ENCODE results near the gene GJC2.

The GJC2 gene

DNA sequence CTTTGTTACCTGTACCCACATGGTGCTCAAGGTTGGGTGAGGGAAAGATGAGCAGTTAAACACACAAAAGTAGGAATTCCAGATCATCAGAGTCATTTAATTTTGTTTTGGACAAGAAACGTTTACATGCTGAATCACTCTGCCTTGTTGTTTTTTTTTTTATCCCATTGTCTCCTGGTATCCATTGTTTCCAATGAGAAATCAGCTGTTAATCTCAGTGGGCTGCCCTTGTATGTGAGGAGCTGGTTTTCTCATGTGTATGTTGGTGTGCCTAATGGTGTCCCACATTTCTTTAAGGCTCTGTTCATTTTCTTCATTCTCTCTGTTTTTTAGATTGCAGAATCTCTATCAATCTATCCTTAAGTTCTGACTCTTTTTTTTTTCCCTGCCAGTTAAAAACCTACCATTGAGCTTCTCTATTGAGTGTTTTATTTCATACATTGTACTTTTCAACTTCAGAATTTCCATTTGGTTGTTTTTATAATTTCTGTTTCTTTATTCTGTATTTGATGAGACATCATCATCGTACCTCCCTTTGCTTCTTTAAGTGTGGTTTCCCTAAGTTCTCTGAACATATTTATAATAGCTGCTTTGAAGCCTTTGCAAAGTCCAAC, 49.4 kb downstream of the GJC2 start:
- H3K4me3 ChIP-seq (ENCODE audit: low read length), result no peak overlapping the region
- H3K27me3 ChIP-seq (ENCODE audit: insufficient read depth, low read length), result no peaks in the 10 kb centered on the region
- no peaks in the 10 kb centered on the region for H3K36me3 ChIP-seq (ENCODE audit: insufficient read depth, low read length)
- peaks cover 20% of the 10 kb centered on the region for H3K9me3 ChIP-seq (ENCODE audit: low read length)
- peaks cover 8% of the 10 kb centered on the region for H3K4me1 ChIP-seq (ENCODE audit: insufficient read depth, low read length)
- H2AFZ ChIP-seq (ENCODE audit: low read depth, low read length), result no peak overlapping the region

DNA sequence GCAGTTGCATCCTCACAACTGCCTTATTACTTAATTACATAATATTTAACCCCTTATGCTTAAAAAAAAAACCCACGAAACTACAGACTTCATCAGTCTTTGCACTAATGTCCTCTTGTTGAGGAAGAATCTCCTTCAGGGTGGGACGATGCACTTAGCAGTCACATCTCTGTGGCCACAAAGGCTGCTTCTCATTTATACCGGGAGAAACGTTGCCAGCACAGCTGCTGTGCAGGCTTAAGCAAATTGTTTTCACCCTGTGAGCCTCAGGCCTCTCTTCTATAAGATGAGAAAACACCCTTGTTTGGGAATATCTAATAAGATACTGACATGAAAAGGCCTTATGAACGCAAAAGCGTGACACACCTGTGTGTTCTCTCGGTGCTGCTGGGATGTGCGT, 55.2 kb downstream of the GJC2 start:
- Histone ChIP-seq H3K9me3 (ENCODE audit: low read length) (peaks cover 11% of the 10 kb centered on the region), H3K4me1 (ENCODE audit: insufficient read depth, low read length) (peaks cover 19% of the 10 kb centered on the region), H2AFZ (ENCODE audit: low read depth, low read length) (no peak overlapping the region), H3K27me3 (ENCODE audit: insufficient read depth, low read length) (no peaks in the 10 kb centered on the region), H3K4me3 (ENCODE audit: low read length) (no peak overlapping the region), H3K36me3 (ENCODE audit: insufficient read depth, low read length) (no peaks in the 10 kb centered on the region)

DNA sequence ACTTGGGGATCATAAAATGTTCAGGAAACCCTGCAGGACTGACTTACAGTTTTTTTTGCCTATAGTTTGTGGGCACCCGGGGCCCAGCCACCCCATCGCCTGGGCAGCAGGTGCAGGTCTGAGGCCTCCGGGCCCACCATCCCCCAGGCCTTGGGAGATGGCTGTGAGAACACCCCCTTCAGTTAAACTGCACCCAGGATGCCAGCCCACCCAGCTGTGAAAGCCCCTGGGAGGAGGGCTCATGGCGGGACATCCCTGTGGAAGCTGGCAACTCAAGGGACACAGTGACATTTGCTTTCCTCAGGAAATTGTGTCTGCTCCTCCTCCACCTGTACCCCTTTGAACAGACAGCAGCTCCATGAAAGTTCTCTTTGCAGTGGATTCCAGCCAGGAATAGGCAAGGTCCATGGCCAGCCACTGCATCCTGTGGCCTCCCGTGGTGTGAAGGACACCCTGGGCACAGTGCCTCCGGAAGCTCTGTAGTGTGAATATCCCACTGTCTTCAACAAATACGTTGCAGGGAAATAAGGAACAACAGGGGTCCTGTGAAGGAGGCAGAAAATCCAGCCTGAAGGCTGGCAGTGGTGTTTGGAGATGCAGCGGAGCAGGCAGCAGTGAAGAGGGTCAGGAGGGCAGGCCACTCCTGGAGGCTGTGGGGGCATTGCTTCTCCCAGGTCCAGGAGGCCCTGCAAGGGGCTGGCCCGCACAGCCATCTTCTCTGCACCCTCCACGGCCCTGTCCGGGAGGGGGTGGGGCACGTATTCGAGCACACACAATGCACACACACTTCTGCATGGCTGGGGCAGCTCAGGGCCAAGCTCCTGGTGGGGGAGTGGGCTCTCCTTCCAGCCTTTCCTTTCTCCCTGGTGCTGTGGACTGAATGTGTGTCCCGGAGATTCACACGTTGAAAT, 56.1 kb downstream of the GJC2 start:
- Histone ChIP-seq H3K9me3 (ENCODE audit: low read length) (peaks cover 5% of the 10 kb centered on the region), H3K36me3 (ENCODE audit: insufficient read depth, low read length) (no peaks in the 10 kb centered on the region), H2AFZ (ENCODE audit: low read depth, low read length) (peak overlapping the region; percentile 42), H3K27me3 (ENCODE audit: insufficient read depth, low read length) (no peaks in the 10 kb centered on the region), H3K4me1 (ENCODE audit: insufficient read depth, low read length) (peaks cover 19% of the 10 kb centered on the region), H3K4me3 (ENCODE audit: low read length) (no peak overlapping the region)

DNA sequence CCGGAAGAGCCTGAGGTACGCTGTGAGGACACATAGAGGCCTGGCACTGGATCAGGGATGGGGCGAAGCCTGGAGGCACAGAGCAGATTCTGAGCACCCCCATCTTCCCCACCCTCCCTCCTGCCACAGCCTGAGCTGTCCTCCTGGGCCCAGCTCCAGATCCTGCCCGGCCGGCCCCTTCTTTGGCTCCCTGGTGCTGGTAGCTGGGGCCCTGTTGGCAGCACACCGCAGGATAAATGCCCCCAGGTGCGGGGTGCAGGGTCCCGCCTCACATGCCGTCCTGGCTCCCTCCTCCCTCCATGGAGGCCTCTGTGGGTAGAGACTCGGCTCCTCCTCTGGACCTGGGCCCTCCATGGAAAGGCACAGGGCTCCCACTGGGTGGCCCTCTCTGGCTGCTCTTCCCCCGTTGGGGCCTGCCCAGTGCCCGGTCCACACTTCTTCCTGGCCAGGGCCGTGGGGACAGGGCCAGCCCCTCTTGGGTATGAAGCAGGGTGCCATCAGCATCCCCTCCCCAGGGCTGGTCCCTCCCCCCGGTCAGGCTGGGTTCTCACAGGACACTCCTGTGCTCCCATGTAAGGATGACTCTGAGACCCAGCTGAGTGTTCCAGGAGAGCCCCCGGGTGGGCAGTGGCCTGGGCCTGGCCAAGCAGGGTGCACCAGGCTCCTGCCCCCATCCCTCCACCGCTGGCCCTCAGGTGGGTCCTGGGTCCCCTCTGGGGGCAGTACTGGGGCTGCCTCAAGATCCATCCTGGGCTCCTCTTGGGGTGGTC, 57.0 kb downstream of the GJC2 start:
- no peak overlapping the region for H2AFZ ChIP-seq (ENCODE audit: low read depth, low read length)
- no peaks in the 10 kb centered on the region for H3K27me3 ChIP-seq (ENCODE audit: insufficient read depth, low read length)
- H3K4me3 ChIP-seq (ENCODE audit: low read length), result no peak overlapping the region
- H3K9me3 ChIP-seq (ENCODE audit: low read length), result no peaks in the 10 kb centered on the region
- H3K4me1 ChIP-seq (ENCODE audit: insufficient read depth, low read length), result peaks cover 19% of the 10 kb centered on the region
- no peaks in the 10 kb centered on the region for H3K36me3 ChIP-seq (ENCODE audit: insufficient read depth, low read length)

DNA sequence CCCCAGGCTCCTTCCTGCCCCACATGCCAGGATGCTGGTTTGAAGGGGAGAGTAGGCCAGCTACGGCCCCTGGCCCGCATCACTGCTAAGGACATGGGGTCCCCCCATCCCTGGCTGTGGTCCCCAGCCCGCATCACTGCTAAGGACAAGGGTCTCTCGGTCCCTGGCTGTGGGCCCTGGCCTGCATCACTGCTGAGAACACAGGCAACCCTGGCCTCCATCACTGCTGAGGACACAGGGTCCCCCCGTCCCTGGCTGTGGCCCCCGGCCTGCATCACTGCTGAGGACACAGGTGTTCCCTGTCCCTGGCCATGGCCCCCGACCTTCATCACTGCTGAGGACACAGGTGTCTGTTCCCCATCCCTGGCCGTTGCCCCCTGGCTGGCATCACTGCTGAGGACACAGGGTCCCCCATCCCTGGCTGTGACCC, 57.7 kb downstream of the GJC2 start:
- Histone ChIP-seq H2AFZ (ENCODE audit: low read depth, low read length) (no peak overlapping the region), H3K36me3 (ENCODE audit: insufficient read depth, low read length) (no peaks in the 10 kb centered on the region), H3K4me1 (ENCODE audit: insufficient read depth, low read length) (peaks cover 19% of the 10 kb centered on the region), H3K4me3 (ENCODE audit: low read length) (no peak overlapping the region), H3K9me3 (ENCODE audit: low read length) (no peaks in the 10 kb centered on the region), H3K27me3 (ENCODE audit: insufficient read depth, low read length) (no peaks in the 10 kb centered on the region)

DNA sequence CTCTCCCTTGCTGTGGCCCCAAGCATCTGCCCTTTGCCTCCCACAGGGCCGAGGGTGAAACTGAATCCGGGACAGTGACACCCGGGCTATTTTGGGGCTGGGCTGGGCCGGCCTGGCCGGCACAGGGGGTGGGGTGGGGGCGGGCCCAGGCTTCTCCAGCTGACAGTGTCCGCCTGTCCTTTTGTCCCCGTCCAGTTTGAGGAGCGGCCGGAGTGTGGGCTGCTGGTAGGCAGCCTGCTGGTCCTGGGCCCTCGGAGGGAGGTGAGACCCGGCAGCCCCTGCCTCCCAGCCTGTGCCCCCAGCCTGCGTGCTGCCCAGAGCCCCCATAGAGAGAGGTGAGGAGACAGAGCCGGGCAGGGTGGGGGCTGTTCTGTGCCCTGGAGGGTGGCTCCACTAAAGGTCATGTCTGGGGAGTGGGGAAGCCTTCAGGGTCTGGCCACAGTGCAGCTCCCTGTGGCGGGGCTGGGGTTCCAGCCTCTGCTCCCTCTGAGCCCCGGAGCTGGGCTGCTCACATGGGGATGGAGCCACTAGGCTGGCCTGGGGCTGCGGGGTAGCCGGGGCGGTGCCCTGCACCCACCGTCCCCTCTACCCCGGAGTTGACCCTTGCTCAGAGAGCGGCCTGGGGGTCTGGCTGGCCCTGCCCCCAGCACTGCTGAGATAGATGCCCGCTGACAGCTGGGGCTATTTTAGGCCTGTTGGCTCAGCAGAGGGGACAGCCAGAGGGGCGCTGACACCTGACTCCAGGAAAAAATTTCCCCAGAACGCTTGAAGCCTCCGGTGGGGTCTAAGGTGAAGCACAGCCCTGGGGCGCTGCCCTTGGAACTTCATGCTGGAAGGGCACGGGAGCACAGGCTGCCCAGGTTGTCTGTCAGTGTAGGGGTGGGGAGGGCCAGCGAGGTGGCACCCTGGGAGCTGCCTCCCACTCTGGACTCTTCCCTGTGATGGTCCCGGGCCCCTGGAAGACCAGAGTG, 58.4 kb downstream of the GJC2 start, which contains the start of gene OBSCN:
TSS of gene OBSCN (plus strand) at position 194 of the 971 bp plus-strand sequence. CDS start 3,740 bp downstream, outside the sequence.
- no peaks in the 10 kb centered on the region for H3K36me3 ChIP-seq (ENCODE audit: insufficient read depth, low read length)
- H3K27me3 ChIP-seq (ENCODE audit: insufficient read depth, low read length), result no peaks in the 10 kb centered on the region
- no peak within 1 kb of the TSS for H2AFZ ChIP-seq (ENCODE audit: low read depth, low read length)
- peaks cover 19% of the 10 kb centered on the region for H3K4me1 ChIP-seq (ENCODE audit: insufficient read depth, low read length)
- H3K9me3 ChIP-seq (ENCODE audit: low read length), result no peaks in the 10 kb centered on the region
- no peak within 1 kb of the TSS for H3K4me3 ChIP-seq (ENCODE audit: low read length)

DNA sequence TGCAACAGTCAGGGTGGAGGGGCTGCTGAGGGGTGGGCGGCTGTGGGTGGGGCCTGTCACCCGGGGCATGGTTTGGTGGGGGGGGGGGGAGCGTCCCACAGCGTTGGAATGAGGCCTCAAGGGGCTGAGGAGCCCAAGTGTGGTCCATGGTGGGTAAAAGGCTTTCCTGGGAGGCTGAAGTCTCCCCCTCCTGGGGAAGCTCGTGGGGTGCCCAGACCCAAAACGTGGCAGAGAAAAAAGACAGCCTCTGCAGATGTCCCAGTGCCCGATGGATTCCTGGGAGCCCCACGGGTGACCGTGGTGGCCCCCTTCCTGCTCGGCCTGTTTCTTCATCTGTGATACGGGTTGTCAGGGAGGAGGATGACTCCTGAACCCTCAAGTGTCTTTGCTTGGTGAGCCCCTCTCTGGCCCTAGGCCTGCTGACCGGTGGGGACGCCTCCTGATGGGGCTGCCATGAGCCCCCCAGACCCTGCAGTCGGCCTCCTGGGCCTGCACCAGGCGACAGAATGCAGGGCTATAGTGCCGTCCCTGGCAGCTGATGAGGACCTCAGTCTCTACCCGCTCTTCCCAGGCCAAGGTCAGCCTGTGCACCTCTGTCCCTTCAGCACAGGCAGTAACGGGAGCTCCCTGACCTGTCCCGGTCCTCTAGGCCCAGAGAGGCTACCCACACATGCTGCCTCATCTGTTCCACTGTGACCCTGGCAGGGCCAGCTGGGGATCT, 59.3 kb downstream of the GJC2 start:
- Histone ChIP-seq H3K36me3 (ENCODE audit: insufficient read depth, low read length) (no peaks in the 10 kb centered on the region), H3K4me3 (ENCODE audit: low read length) (no peak overlapping the region), H3K4me1 (ENCODE audit: insufficient read depth, low read length) (peaks cover 19% of the 10 kb centered on the region), H3K27me3 (ENCODE audit: insufficient read depth, low read length) (no peaks in the 10 kb centered on the region), H2AFZ (ENCODE audit: low read depth, low read length) (no peak overlapping the region), H3K9me3 (ENCODE audit: low read length) (no peaks in the 10 kb centered on the region)
